Sciatic nerve (tissue), 2 donors: ENCODE measurements around the gene NELL1. TPM values are rescaled to one million over a fixed set of nuclear protein-coding genes. Genes with fewer than 3 reads are reported as not detected.

Experiments used
- ATAC-seq: fragments of 200-7000 bp; cut with Tn5 transposase; one replicate; pipeline ENCODE4 v1.9.1; 2020; ENCODE audit warnings: mild to moderate bottlenecking, moderate library complexity
- DNase-seq: peaks from one replicate; pipeline ENCODE4 v3.0.0-alpha.2; 2020; ENCODE audit warnings: low spot score
- intact Hi-C: fragments of 100-400 bp; cut with DNase I; formaldehyde crosslinking; loops from one replicate; pipeline ENCODE4 v1.14.2; 2022
- total RNA-seq: library from RNA; stranded (reverse); fragmentation: NEBNext Ultra II Directional; extraction: Animal tissue kit (Norgen Biotek cat#: 25700); gene quantifications from one replicate; pipeline ENCODE4 v1.2.1, GENCODE V29; 2021
- donor health status: DM: no; HTN: no; CAD: no.
- donor health status: DM: no; HTN: no; CAD: no.

The NELL1 gene
- total RNA-seq, 1 donor from 2014 or later: 0.18 TPM

DNA sequence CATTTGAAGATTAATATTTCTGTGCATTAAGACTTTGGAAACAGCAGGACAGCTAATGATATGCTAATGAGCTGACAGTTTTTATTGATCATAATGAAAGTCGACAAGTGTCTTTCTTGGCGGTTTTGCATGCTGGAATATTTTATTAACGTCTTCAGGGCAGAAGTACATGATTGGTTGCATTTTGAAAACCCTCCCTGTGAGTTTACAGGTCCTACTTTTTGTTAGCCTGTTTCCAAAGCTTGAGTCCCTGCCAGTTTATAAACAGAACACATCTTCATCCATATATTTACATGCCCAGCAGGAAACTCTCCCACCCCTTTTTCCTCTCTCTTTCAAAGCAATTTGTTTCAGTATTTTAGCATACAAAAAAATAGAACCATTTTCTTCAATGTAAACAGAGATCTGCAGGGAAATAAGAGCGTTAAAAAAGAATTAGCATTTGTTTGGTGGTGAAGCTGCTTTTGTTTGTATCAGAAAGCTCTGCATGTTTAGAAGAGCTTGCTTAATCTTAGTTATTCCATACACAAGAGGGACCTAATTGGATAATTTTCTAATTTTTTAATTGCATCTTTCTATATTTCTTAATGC, 243.6 kb downstream of the NELL1 start:
- DNase-seq: no peak
- intact Hi-C loops: no loop called here
- ATAC-seq: no peak

DNA sequence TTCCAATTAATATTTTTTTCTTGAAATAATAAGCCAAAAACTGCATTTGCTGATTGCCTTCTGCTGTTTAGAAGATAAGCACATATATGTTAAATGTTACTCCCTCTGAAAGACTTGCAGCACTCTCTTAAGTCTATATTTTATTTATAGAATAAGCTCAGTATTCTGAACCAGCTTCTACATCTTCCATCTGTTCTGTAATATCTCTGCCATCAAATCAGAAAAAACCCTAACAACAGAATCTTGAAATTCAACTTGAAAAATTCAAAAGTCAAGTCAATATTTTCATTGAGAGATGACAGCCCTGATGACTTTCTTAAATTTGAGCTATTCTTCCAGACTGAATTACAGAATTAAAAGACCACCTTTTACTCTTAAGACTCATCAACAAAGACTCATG, 247.9 kb downstream of the NELL1 start:
- intact Hi-C loops: no loop called here
- DNase-seq: no peak
- no peak for ATAC-seq

DNA sequence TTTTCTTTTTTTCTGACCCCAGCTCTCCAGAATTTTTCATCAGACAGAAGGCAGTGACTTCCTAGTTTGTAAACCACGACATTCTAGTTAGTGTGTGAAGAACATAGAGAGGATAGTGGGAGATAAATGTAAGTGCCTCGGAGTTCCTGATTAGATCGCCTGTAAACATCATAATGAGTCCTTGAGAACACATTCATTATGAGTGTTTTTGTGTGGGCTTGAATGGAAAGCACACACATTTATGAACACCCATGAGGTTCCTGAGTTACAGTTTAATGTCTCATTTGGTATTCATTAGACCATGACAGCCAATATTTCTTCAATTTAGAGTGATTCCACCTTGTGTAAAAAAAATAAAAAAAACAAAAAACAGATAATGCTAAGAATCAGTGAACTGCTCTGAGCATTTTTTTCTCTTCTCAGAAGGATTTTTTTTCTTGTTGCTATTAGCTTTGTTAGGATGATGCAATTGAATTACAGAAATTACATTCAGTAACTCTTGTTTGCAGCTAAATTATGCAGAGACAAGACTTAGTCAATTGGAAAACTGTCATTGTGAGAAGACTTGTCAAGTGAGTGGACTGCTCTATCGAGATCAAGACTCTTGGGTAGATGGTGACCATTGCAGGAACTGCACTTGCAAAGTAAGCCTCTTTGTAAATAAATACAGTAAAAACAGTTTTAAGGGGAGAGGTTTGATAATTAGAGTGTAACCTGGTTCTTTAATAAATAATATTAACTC, 257.6 kb downstream of the NELL1 start:
- ATAC-seq: no peak
- DNase-seq: no peak
- intact Hi-C loops: no loop called here

DNA sequence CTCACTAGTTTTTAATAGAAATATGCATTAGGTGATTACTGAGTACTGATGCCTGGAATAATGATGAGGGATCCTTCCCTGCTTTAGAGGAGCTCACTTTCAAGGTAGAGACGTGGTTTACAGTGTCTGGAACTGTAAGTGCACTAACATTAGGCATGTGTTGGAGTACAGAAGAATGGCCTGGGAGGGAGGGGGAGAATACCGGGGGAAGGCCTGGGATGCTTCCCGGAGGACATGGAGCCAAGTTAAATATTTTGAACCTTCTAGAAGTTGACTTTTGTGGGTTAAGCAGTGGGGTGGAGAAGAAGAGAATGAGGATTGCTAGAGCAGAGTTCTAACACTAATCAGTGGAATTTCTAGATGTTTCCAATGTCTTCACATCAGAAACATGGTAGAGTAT, 261.6 kb downstream of the NELL1 start:
- ATAC-seq: no peak
- intact Hi-C loops: no loop called here
- no peak for DNase-seq

DNA sequence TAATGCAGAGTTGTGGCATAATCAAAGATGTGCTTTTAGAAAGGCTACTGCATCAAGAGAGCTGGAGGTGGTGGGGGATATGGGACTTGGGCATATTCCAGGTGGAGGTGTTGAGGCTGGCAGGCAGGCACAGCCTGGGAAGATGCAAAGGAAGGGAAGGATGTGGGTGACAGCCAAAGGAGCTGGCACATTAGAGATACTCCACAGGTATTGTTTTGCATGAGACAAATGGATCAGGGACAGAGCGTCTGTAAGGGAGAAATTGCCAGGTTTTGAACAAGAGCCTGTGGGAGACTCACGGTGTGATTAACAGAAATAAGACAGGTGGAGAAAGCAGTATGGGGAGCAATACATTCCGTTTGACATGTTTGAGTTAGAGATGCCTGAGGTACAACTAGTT, 263.7 kb downstream of the NELL1 start:
- no peak for ATAC-seq
- intact Hi-C loops: no loop called here
- DNase-seq: no peak

DNA sequence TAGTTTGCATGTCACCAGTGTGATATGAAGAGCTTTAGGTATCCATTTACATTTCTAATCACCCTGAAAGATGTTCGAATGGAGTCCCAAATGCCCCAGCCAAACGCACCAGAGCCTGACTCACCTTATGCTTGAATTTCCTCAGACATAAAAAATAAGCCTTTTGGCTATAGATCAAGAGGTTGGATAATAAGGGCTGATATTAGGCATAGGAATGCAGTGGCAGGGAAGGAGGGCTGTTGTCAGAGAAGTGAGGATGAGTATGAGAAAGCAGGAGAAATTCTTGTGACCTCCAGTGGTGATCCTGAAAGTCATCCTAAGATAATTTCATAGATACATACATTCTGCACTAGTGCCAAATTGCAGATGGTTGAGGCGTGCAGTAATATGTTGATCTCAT, 264.6 kb downstream of the NELL1 start:
- ATAC-seq: no peak
- no peak for DNase-seq
- intact Hi-C loops: no loop called here

DNA sequence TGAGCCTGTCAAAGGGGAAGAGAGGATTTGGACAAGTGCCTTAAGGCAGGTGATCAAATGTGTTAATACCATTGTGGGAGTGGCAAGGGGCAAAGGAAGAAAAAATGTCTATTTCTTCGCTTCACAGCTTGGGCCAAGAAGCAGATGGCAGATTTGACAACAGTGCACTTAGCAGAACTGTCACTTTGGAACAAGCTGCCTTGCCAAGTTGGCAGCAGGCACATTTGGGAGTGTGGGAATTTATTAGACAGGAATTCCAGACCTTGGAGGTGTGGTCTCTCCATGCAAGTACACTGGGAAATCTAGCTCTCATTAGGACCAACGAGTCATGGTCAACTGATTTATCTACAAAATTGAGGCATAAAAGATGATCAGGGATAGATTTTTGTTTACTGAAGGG, 265.1 kb downstream of the NELL1 start:
- intact Hi-C loops: no loop called here
- no peak for DNase-seq
- ATAC-seq: no peak

DNA sequence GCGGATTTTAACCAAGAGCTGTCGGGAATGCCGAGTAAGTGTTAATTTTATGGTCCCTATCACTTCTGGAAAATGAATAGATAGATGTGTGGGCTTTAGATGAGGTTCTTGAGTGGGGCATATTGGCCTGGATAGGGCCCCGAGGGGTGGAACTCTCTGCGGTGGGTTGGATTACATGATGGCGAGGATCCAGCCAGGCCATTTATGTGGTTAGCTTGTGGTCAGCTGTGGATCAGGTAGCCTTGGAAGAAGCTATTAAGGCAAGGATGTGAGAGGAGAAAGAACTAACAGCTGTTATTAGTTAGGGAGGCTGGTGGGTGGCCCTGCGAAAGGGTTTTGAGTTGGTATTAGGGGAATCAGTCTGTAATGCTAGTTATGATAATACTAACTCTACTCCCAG, 268.4 kb downstream of the NELL1 start:
- DNase-seq (no peak), ATAC-seq (no peak)
- intact Hi-C loops: no loop called here

DNA sequence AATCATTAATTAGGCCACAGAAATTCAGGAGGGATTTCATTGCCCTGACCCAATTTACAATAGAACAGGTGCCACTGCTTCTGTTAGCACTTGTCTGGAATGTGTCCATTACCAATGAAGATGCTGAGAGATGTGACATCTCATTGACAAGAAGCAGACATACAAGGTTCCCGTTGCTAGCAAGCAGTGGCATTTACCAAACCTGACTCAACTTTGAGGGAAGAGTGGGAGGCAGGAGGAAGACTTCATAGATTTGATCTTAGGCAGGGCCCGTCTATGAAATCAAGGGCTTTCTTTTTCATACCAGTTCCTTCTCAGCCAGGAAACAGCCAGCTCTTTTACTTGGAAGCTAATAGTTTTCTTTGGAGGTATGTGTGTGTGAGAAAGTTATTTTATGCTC, 280.2 kb downstream of the NELL1 start:
- ATAC-seq: no peak
- no peak for DNase-seq
- intact Hi-C loops: no loop called here

DNA sequence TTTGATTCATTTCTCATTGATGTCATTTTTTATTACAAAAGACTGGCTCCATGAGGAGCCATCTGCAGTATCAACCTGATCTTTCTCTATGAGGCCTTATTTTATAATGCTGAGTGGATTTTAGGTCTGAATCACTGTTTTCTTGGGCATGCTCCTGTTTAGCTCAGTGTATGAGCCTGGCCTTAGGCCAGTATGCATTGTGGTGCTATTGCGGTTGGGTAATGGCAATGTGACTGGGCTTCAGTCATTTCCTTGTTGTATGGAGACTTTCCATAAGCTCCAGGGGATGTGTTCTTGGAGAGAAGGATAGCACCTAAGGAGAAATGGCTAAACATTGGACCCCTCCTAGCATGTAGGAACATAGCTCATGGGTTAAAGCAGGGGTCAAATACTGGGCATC, 293.2 kb downstream of the NELL1 start:
- no peak for DNase-seq
- intact Hi-C loops: no loop called here
- ATAC-seq: no peak

DNA sequence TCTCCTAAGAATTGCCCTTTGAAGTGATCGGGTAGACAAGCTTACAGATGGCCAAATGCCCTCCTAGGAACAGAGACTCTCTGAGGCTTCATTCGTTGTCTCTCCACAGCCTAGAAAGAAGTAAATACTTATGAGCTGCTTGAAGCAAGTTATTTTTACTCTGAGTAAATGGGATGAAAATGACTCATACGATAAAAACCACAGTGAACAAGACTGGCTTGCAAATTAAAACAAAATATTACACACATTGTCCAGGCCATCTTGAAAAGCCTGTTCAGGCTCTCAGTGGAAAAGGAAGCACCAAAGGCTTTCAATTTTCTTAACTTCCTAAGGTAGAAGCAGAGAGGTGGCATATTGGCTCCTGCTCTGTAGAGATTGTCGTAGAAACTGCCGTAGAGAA, 294.2 kb downstream of the NELL1 start:
- no peak for DNase-seq
- no peak for ATAC-seq

DNA sequence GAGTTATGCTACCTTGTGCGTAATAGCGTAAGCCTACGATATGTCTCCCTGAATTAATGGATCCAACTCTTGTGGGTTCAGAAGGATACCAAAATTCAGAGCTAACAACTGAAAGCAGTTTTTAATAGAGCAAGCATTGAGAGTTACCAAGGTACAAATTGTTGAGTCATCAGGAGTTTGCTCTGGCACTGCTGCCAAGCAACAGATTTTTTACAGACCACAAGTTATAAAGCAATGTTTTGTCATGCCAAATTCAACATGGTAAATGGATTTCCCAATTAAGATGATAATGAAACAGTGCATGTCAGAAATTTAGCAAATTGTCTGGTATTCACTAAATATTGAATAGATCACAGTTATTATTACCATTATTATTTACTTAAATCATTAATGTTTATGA, 295.6 kb downstream of the NELL1 start:
- no peak for DNase-seq
- no peak for ATAC-seq
- intact Hi-C loops: no loop called here

More for the DNA sequence above, 294.2 kb downstream of the NELL1 start:
- intact Hi-C loops: no loop called here

DNA sequence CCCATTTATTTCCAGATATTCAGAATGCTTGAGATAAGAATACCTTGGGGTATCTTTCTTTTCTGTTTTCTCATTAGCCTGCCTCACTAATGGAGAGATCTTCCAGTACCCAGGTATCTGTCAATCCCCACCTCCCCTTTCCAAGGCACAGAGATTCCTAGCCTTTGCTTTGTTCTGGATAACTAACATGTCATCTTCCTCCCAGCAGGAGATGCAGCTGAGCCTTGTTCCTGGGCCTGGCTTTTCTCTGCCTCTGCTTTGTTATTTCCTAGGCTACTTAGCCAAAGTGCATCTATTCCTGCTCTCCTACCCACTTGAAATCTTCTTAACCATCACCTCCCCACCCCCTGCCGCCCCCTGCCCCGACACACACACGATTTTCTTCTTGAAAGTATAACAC, 297.1 kb downstream of the NELL1 start:
- no peak for ATAC-seq
- intact Hi-C loops: no loop called here

DNA sequence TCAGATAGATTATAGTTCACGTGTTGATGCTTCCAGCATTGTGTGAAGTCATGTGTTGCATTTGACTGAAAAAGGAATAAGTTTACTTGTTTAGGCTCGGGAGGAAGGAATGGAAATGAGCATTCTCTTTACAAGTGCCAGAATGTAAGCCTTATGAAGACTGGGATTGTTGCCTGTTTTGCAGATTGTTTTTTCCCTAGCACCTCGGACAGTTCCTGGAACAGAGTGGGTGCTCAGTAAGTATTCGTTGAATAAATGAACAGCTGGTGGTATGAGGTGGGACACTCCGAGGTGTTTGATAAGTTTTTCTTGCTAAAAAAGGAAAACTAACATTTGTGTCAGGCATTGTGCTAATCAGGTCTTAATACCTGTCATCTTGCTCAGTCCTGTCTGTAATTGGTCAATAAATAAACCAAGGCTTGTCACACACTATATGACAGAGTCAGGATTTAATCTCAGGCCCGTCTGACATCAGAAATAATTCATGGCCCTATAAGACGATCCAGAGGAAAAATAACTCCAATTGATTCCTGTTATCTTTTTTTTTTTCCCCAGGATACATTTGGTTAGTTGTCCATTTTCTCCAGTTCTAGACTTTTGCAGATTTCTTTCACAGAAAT, 304.7 kb downstream of the NELL1 start:
- intact Hi-C loops: no loop called here
- DNase-seq (no peak), ATAC-seq (no peak)

More for the DNA sequence above, 297.1 kb downstream of the NELL1 start:
- DNase-seq: no peak

DNA sequence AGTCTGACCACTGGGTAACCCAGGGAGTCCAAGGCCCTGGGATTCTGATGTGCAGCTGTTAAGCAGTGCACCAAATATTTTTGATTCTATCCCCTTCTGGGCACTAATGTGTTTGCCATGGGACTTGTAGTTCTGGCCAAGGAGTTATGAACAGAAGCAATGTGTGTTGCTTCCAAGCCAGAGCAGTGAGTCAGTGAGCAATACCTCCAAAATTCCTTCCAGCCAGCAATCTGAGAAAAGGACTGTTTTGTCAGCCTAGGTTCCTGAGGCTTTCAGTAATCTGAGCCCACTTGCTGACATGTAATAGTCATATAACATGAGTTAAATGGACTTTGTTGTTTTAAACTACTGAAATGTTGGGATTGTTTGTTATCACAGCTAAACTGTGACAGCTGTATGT, 311.4 kb downstream of the NELL1 start:
- intact Hi-C loops: no loop called here
- DNase-seq (no peak), ATAC-seq (no peak)

DNA sequence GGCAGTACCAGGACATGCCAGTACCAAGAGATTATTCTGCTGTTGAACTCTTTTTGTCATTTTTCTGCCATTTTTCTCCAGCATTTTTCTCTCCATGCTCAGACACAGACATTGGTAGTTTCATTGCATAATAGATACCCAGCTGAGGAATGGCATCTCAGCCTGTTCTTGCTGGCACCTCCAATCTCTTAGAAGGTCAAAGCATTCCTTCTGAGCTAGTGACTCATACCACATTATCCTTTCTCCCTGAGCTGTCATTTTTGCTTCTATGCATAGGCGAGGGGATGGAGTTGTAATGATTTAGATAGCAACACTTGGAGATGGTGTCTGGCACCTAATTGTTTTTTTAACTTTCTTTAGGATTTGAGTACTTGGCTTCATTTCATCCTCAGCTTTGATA, 321.1 kb downstream of the NELL1 start:
- intact Hi-C loops: no loop called here
- DNase-seq (no peak), ATAC-seq (no peak)

DNA sequence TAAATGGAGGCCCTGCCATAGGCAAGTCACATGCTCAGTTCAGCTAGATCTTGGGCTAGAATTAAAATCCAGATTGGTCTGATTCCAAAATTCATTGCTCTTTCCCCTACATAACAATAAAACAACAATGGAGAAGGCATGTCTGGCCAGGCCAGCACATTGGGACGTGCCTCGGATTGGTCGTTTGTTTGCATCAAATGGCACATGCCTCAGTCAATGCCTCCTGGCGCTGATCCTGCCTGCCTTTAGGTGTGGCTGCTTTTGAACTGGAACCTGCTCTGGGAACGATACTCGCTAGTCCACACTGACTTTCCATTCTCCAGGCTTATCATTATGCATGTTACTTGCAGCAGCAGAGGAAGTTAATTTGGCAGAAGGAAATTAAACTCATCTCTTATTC, 322.1 kb downstream of the NELL1 start:
- ATAC-seq: no peak
- intact Hi-C loops: no loop called here

DNA sequence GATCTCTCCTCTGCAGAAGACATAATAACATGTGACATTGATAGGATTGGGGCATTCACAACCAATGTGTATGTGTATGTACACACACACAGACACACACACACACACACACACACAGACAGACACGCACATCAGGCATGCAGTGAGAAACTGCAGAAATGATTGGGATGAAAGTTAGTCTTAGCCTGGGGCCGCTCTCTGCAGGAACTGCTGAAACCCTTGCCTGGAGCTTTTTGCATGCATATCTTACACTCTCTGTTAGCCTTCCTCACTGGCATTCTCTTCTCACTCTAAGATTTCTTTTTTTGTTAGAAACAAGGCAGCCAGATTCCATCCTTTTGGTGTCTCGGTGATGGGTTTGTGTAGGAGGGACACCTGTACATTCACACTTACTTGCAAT, 337.9 kb downstream of the NELL1 start:
- ATAC-seq: no peak
- intact Hi-C loops: no loop called here
- no peak for DNase-seq

More for the DNA sequence above, 322.1 kb downstream of the NELL1 start:
- no peak for DNase-seq

DNA sequence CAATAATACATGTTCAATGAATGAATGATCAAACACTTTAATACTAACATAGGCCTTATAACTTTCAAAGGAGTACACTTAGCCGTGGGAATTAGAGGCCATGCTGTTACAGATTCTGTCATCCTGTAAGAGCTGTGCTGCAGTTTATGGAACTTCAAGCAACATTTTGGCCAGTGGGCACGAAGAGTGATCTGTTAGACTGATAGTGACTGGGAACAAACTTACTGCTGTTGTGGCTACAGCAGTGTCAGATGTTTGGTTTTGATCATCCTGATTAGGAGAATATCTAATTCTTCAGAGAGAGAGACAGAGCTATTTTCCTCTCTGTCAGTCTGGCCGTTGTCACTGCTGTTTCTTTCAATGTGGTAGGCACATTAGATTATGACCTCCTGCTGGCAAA, 348.9 kb downstream of the NELL1 start:
- DNase-seq (no peak), ATAC-seq (no peak)
- intact Hi-C loops: no loop called here

DNA sequence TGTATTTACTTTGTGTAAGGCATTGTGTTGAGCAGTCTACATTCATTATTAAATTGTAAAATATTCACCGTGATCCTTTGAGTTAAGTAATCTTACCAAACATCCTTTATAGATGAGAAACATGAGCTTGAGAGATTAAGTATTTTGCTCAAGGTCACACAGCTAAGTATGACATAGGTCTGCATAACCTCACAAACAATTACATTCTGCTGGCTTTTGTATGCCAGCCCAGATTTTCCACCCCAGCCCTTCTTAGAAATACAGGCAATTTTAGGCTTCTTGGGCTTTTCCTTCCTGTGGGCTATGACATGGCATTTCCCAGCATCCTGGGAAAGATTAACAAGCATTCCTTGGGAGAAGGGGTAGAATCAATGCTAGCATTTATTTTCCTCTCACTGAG, 357.3 kb downstream of the NELL1 start:
- DNase-seq (no peak), ATAC-seq (no peak)
- intact Hi-C loops: no loop called here

DNA sequence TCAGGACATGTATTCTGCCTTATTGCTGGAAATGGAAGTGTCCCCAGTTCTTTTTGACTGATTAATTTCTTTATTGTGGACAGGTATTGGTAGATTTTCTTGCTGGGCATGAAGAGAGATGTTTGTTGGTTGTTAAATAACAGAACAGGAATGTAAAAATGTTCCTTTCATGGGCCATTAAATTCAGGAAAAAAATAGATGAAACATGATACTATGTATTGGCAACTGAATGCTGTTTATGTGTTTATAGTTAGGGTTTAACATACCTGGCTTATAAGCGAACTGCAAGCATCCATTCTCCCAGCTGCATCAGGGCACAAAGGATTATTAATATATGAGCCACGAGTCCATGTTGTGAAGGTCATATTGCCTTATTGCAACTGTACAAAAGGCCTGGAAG, 368.5 kb downstream of the NELL1 start:
- ATAC-seq: no peak
- intact Hi-C loops: loop anchor here (10.0 kb wide), 1 partner anchor 677 kb away; no protein-coding TSS in a partner anchor
- no peak for DNase-seq
